Measurements from ENCODE around the gene TGDS. TPM values are rescaled to one million over a fixed set of nuclear protein-coding genes. Genes with fewer than 3 reads are reported as not detected.
"Not testable (repeated sequence)": the region's sequence is repeated elsewhere in the genome, so short reads cannot be mapped to it uniquely, and the experiment has no call there.

The TGDS gene, protein sequence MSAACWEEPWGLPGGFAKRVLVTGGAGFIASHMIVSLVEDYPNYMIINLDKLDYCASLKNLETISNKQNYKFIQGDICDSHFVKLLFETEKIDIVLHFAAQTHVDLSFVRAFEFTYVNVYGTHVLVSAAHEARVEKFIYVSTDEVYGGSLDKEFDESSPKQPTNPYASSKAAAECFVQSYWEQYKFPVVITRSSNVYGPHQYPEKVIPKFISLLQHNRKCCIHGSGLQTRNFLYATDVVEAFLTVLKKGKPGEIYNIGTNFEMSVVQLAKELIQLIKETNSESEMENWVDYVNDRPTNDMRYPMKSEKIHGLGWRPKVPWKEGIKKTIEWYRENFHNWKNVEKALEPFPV
- total RNA-seq, result 7.2 and 8.2 TPM in 2 replicates
- long read RNA-seq, transcript TGDS-201 (12 exons, 1,905 nt), result major isoform, 50 of 81 reads
- long read RNA-seq, partial matches to known transcripts, result 10 of 81 reads
- long read RNA-seq, other reads (novel, unspliced or antisense), result 21 of 81 reads

DNA sequence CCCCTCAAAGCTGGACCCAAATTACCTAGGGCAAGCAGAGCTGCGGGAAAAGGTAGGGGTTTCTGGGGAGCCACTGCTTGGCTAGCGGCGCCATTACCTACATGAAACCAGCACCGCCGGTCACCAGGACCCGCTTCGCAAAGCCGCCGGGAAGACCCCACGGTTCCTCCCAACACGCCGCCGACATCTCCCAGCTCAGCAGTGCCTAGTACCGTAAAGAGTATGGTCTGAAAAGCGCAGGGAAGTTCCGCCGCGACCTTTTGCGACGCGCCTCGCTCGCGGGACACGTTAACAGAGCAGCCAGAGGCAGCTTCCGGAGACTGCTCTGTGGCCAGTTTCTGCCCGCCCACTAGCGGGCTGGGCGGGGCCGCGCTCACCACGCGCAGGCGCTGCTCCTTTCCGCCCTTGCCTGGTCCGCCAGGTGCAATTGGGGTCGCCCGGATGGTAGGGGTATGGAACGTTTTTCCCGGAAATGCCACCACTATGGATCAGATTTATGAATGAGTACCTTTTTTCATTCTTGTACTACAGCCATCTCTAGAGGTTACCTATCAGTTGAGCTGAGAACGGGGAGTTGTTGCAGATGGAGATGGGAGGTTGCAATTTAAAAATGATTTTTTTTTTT is at the start of gene TGDS:
Gene TGDS, minus strand, starts transcription at position 203 of the 625 bp plus-strand sequence. Its CDS starts 16 bp downstream, at position 187.
- Mint-ChIP-seq H3K9me3 (ENCODE audit: unreplicated experiment) (no peaks in the 10 kb centered on the region), H3K27ac (ENCODE audit: unreplicated experiment) (peak within 1 kb of the TSS; percentile 89), H3K36me3 (ENCODE audit: unreplicated experiment) (peaks cover 7% of the 10 kb centered on the region), H3K4me1 (ENCODE audit: unreplicated experiment) (peaks cover 26% of the 10 kb centered on the region), H3K4me3 (ENCODE audit: unreplicated experiment) (peak within 1 kb of the TSS; percentile 86), H3K27me3 (ENCODE audit: unreplicated experiment) (no peaks in the 10 kb centered on the region)
- peak; percentile 94 for DNase-seq (ENCODE audit: extremely low spot score, unreplicated experiment)
- TF ChIP-seq, protein P1, sequence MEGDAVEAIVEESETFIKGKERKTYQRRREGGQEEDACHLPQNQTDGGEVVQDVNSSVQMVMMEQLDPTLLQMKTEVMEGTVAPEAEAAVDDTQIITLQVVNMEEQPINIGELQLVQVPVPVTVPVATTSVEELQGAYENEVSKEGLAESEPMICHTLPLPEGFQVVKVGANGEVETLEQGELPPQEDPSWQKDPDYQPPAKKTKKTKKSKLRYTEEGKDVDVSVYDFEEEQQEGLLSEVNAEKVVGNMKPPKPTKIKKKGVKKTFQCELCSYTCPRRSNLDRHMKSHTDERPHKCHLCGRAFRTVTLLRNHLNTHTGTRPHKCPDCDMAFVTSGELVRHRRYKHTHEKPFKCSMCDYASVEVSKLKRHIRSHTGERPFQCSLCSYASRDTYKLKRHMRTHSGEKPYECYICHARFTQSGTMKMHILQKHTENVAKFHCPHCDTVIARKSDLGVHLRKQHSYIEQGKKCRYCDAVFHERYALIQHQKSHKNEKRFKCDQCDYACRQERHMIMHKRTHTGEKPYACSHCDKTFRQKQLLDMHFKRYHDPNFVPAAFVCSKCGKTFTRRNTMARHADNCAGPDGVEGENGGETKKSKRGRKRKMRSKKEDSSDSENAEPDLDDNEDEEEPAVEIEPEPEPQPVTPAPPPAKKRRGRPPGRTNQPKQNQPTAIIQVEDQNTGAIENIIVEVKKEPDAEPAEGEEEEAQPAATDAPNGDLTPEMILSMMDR (IDR thresholded peaks at IDR 0.05), result peak; percentile 28

DNA sequence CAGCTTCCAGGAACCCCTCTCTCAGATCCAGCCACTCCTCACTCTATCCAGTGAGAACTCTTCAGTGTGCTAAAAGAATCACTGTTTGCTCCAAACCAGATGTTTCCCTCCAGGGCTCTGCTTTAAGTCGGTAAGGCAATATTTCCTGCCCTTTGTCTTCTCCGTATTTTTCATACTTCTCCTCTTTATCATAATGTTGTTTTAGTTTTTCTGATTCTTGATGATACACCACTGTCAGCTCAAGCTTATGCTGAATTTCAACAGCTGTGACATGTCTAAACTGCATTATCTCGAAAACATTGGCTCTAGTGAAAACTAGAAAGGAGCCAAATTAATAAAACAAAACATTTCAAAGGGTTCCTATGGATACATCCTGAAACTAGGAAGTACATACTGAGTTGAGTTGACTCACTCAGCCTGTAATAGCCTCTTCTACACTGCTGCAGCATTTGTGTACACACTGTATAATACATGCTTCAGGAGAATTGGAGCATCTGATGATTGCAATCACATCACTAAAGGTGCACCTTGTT is 45.5 kb upstream of the TGDS start:
- no peaks in the 10 kb centered on the region for H3K27me3 Mint-ChIP-seq (ENCODE audit: unreplicated experiment)
- H3K9me3 Mint-ChIP-seq (ENCODE audit: unreplicated experiment), result no peaks in the 10 kb centered on the region
- TF ChIP-seq, protein P1 (IDR thresholded peaks at IDR 0.05), result no peak
- H3K4me3 Mint-ChIP-seq (ENCODE audit: unreplicated experiment), result peak overlapping the region; percentile 49
- peak overlapping the region; percentile 91 for H3K27ac Mint-ChIP-seq (ENCODE audit: unreplicated experiment)
- H3K36me3 Mint-ChIP-seq (ENCODE audit: unreplicated experiment), result peaks cover 2% of the 10 kb centered on the region
- DNase-seq (ENCODE audit: extremely low spot score, unreplicated experiment), result no peak
- peaks cover 24% of the 10 kb centered on the region for H3K4me1 Mint-ChIP-seq (ENCODE audit: unreplicated experiment)

DNA sequence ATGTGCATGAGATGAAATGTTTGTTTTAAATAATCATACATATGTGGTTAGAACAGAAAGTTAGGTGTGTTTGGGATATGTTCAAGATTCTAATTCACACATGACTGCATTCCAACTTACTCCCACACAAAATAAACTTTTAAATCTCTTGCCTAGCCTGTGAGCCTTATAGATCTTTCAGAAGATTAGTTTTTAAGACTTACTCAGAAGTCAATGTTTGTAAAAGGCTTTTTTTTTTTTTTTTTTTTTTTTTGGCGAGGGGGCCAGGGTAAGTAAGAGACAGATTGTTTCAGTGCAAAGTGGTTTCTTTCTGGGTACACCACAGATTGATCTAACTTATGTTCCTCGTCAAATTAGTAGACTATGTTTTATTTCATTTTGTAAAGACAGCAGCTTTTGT is 44.8 kb upstream of the TGDS start:
- Mint-ChIP-seq H3K27ac (ENCODE audit: unreplicated experiment) (peak overlapping the region; percentile 91), H3K4me3 (ENCODE audit: unreplicated experiment) (no peak overlapping the region), H3K9me3 (ENCODE audit: unreplicated experiment) (no peaks in the 10 kb centered on the region), H3K4me1 (ENCODE audit: unreplicated experiment) (peaks cover 24% of the 10 kb centered on the region), H3K27me3 (ENCODE audit: unreplicated experiment) (no peaks in the 10 kb centered on the region), H3K36me3 (ENCODE audit: unreplicated experiment) (peaks cover 2% of the 10 kb centered on the region)
- DNase-seq (ENCODE audit: extremely low spot score, unreplicated experiment), result no peak
- TF ChIP-seq, protein P1 (IDR thresholded peaks at IDR 0.05), result no peak

DNA sequence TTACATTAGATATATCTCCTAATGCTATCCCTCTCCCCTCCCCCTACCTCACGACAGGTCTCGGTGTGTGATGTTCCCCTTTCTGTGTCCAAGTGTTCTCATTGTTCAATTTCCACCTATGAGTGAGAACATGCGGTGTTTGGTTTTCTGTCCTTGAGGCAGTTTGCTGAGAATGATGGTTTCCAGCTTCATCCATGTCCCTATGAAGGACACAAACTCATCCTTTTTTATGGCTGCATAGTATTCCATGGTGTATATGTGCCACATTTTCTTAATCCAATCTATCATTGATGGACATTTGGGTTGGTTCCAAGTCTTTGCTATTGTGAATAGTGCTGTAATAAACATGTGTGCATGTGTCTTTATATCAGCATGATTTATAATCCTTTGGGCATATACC is 41.7 kb upstream of the TGDS start:
- Mint-ChIP-seq H3K4me1 (ENCODE audit: unreplicated experiment) (peaks cover 24% of the 10 kb centered on the region), H3K36me3 (ENCODE audit: unreplicated experiment) (peaks cover 16% of the 10 kb centered on the region)
- H3K27ac Mint-ChIP-seq (ENCODE audit: unreplicated experiment); H3K9me3 Mint-ChIP-seq (ENCODE audit: unreplicated experiment); H3K4me3 Mint-ChIP-seq (ENCODE audit: unreplicated experiment); H3K27me3 Mint-ChIP-seq (ENCODE audit: unreplicated experiment); DNase-seq (ENCODE audit: extremely low spot score, unreplicated experiment): not testable (repeated sequence)

DNA sequence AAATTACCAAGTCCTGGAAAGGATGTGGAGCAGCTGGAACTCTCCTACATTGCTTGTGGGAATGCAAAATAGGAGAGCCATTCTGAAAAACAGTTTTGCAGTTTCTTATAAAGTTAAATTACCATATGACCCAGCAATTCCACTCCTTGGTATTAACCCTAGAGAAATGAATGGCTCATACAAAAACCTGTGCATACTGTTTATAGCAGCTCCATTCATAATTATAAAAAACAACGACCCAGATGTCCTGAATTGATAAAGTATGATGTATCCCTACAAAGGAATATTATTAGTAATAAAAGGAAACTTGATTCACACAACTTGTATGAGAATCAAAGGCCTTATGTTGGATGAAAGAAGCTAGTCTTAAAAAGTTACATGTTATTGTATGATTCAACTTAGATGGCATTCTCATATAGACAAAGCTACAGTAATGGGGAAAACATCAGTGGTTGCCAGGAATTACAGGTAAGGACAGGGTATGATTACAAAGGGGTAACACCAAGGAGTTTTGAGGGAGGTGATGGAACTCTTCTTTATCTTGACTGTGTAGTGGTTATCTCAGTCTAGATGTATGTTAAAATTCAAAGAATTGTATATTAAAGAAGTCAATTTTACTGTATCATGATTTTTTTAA is 41.1 kb upstream of the TGDS start:
- H3K9me3 Mint-ChIP-seq (ENCODE audit: unreplicated experiment), result no peaks in the 10 kb centered on the region
- H3K36me3 Mint-ChIP-seq (ENCODE audit: unreplicated experiment), result peaks cover 21% of the 10 kb centered on the region
- H3K4me1 Mint-ChIP-seq (ENCODE audit: unreplicated experiment), result peaks cover 19% of the 10 kb centered on the region
- H3K27me3 Mint-ChIP-seq (ENCODE audit: unreplicated experiment), result no peaks in the 10 kb centered on the region
- DNase-seq (ENCODE audit: extremely low spot score, unreplicated experiment), result no peak
- H3K27ac Mint-ChIP-seq (ENCODE audit: unreplicated experiment), result no peak overlapping the region
- no peak overlapping the region for H3K4me3 Mint-ChIP-seq (ENCODE audit: unreplicated experiment)
- TF ChIP-seq, protein P1 (IDR thresholded peaks at IDR 0.05), result no peak

DNA sequence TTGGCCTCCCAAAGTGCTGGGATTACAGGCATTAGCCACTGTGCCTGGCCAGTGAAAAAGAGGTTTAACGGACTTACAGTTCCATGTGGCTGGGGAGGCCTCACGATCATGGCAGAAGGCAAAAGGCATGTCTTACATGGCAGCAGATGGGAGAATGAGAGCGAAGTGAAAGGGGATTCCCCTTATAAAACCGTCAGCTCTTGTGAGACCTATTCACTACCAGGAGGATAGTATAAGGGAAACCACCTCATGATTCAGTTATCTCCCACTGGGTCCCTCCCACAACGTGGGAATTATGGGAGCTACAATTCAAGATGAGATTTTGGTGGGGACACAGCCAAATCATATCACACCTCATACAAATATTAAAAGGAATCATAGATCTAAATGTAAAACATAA is 40.1 kb upstream of the TGDS start:
- not testable (repeated sequence) for H3K4me1 Mint-ChIP-seq (ENCODE audit: unreplicated experiment); H3K27me3 Mint-ChIP-seq (ENCODE audit: unreplicated experiment); H3K27ac Mint-ChIP-seq (ENCODE audit: unreplicated experiment); DNase-seq (ENCODE audit: extremely low spot score, unreplicated experiment); H3K4me3 Mint-ChIP-seq (ENCODE audit: unreplicated experiment); H3K9me3 Mint-ChIP-seq (ENCODE audit: unreplicated experiment)
- peaks cover 29% of the 10 kb centered on the region for H3K36me3 Mint-ChIP-seq (ENCODE audit: unreplicated experiment)
